Measurements from ENCODE around the gene TRUB2. TPM values are rescaled to one million over a fixed set of nuclear protein-coding genes. Genes with fewer than 3 reads are reported as not detected.

Gene TRUB2, protein sequence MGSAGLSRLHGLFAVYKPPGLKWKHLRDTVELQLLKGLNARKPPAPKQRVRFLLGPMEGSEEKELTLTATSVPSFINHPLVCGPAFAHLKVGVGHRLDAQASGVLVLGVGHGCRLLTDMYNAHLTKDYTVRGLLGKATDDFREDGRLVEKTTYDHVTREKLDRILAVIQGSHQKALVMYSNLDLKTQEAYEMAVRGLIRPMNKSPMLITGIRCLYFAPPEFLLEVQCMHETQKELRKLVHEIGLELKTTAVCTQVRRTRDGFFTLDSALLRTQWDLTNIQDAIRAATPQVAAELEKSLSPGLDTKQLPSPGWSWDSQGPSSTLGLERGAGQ
- 10 to 100 TPM; 39.2 to 41.7 (median 39.8) TPM for polyA plus RNA-seq (ENCODE audit: insufficient read length in 3 of 3)

DNA sequence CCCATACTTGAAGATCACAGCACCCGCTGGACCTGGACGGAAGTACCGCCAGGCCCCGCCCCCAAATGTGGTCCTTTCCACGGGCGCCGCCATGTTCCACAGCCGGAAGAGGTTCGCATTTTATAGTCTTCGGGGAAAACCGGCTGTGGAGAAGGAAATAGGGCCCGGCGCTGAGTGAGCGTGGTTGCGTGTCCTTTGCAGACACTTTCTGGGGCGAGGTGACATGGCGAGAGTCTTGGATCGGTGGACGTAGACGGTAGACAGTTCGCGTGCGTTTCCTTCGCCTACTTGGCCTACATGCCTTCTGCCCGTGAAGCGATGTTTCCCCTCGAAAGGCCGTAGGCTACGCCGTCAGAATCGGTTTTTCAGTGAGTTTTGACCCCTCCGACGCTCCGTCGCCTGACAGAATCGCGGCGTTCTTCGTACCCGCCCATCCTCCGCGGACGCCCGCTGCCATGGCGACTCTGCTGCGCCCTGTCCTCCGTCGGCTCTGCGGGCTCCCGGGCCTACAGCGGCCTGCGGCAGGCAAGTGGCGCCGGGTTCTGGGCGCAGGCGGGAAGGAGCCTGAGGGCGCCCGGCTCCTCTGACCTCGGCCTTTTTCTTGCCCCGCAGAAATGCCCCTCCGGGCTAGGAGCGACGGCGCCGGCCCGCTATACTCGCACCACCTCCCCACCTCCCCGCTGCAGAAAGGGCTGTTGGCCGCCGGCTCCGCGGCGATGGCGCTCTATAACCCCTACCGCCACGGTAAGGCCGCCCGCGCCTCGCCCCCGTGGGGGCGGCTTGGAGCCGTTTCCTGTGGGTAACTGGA, at the start of gene TRUB2, which contains the start of gene COQ4:
TRUB2 (minus strand) TSS at position 44 of the 808 bp plus-strand sequence; CDS start at position 5, 39 bp downstream.
COQ4 (plus strand) TSS at position 436 of the 808 bp plus-strand sequence; CDS start at position 456, 20 bp downstream.
- DNase-seq (ENCODE audit: low read depth in 3 of 3, low spot score in 2 of 3) = peak; percentile 93 to 96 (median 94)

DNA sequence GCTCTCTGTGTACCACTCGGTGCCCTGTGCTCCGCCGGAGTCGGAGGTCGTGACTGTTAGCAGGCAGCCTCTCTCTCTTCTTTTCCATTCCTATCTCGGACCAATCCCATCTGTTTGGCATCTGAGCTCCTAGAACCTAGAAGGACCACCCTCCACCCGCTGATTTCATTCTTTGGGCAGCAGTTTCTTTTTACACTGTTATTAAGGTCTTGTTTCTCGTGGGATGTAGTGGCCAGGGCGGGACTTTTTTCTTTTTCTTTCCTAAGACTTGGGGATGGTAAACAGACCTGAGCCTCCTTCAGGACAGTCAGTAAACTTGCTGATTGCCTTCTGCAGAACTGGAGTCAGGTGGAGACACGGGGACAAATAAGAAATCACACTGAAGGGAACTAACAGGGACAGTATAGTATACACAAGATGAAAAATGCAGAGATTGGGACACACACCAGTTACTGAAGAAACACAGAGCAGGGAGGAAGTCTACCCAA, 49.4 kb upstream of the TRUB2 start:
- no peak for DNase-seq (ENCODE audit: low read depth in 3 of 3, low spot score in 2 of 3)

DNA sequence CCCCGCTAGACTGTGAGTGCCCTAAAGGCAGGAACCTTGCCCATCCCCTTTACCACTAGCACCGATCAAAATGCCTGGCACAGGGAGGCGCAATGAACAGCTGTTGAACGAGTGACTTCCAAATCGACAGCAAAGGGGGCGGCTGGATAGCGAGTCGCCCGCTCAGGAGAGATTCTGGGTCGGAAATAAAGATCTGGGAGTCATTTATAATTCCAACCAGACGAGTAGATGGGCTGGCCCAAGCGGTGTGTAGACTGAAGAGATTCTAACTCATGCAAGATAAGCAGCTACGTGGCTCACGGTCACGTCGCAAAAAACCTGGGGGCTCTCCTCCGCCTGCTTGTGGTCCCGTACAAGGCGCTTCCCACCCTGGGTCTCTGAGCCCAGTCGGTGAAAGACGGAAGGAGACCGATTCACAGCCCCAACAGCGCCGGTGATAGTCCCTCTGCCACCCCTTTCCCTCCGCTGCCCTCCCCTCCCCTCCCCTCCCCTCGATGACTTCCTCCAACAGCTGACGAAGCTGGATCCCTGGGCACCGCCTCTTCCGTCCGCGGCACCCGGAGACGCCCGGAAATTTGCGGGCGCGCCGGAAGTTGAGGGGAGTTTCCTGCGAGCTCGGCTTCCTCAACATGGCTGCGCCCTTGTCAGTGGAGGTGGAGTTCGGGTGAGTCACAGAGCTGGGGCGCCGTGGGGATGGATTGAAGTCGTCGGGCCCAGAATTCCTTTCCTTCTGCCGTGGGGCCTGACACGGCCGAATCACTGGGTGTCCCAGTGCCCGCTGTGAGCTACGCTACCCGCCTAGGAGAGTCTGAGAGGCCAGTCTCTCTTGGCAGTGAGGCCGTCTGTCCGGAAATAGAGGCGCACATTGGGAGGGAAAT, 48.7 kb upstream of the TRUB2 start, which contains the start of gene URM1:
URM1 (plus strand) TSS at position 623 of the 878 bp plus-strand sequence; CDS start at position 630, 7 bp downstream.
- peak; percentile 76 to 96 (median 91) for DNase-seq (ENCODE audit: low read depth in 3 of 3, low spot score in 2 of 3)

DNA sequence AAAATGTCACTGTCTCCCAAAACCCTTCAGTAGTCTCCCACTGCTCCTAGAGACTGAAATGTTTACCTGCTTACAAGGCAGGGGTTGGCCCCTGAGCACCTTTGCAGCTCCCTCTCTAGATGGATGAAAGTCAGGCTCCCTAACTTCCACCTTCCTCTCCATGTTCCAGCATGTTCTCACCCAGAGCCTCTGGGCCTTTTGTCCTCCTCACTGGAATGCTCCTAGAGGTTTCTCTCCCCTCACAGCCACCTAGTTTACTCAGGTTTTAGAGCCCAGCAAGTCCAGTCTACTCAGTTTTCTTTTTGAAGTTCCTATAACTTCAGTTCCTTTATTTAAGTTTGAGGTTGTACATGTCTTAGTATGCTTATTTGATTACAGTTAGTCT, 48.1 kb upstream of the TRUB2 start:
- DNase-seq (ENCODE audit: low read depth in 3 of 3, low spot score in 2 of 3) = no peak

DNA sequence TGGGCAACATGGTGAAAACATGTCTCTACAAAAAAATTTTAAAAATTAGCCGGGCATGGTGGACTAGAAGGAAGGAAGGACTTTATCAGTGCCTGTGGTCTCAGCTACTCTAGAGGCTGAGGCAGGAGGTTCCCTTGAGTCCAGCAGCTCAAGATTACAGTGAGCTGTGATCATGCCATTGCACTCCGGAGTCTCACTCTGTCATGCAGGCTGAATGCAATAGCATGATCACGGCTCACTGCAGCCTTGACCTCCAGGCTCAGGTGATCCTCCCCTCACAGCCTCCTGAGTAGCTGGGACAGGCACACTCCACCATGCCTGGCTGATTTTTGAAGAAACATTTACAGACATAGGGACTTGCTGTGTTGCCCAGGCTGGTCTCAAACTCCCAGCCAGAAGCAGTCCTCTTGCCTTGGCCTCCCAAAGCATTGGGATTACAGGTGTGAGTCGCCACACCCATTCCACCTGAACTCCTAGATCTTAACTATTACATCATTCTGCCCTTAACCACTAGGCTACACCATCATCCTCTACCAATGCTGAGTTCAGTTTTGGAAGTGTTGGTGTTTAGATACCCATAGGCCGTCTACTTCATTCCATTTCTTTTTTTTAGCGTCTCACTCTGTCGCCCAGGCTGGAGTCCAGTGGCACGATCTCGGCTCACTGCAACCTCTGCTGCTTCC, 46.9 kb upstream of the TRUB2 start:
- DNase-seq (ENCODE audit: low read depth in 3 of 3, low spot score in 2 of 3) = no peak

DNA sequence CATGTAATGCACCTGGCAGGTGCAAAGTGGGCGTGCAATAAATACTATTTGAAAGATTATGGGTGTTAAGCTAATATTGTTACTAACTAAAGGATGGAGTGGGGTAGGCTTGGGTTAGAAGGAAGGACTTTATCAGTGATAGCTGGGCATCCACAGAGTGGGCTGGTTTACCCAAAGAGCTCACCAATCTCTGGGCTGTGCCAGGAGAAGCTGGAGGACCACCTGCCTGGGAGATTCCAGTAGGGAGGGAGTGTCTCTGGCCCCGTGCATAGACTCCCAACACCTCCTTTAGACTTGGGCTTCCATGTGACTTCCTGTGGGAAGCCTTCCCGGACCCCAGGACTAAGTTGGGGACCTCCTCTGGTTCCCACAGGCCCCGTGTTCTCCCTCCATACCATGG, 43.3 kb upstream of the TRUB2 start:
- no peak for DNase-seq (ENCODE audit: low read depth in 3 of 3, low spot score in 2 of 3)

DNA sequence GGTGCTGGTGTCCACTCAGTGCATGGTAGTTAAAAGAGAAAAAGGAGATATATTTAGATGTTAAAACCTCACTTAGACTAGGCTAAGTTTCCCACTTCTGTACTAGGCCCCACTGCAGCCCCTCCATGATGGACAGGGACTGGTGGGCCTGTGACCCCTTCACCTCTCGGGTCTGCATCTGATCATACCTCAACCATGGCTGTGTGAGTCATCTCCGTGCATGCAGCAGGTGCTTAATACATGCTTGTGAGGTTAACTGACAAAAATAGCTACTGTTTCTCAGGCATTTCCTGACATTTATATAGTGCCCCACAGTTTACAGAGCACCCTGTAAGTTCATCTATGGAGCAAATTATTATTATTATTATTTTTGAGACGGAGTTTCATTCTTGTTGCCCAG, 40.5 kb upstream of the TRUB2 start:
- DNase-seq (ENCODE audit: low read depth in 3 of 3, low spot score in 2 of 3) = no peak

DNA sequence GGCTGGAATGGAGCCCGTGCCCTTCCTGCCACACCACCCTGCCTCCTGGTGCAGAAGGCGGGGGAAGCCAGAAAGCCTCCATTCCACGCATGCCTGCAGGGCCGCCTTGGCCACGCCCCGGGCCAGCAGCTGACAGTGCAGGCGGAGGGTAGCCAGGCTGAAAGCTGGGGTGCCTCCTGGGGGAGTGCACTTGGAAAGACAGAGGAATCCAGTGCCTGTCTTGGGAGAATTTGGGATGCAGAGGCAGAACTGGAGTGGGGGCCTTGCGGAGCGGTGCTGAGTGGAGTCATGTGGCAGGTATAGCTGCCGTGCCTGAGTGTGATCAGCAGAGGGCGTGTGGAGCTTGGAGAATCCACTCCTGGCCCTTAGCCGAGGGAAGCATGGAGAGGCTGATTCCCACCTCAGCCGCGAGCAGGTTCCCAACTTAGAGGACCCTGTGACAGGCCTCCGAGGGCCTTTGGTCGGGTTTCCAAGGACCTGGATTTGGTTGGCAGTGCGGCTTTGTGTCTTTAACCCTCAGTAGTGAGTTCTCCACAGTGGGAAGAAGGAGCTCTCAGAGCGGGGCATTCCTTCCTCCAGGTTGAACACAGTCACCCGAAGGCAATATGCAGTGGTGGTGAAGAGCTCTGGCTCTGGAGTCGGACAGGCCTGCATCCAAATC, 39.9 kb upstream of the TRUB2 start:
- peak in 2 of 3 donors; percentile 63 to 66 for DNase-seq (ENCODE audit: low read depth in 3 of 3, low spot score in 2 of 3)

DNA sequence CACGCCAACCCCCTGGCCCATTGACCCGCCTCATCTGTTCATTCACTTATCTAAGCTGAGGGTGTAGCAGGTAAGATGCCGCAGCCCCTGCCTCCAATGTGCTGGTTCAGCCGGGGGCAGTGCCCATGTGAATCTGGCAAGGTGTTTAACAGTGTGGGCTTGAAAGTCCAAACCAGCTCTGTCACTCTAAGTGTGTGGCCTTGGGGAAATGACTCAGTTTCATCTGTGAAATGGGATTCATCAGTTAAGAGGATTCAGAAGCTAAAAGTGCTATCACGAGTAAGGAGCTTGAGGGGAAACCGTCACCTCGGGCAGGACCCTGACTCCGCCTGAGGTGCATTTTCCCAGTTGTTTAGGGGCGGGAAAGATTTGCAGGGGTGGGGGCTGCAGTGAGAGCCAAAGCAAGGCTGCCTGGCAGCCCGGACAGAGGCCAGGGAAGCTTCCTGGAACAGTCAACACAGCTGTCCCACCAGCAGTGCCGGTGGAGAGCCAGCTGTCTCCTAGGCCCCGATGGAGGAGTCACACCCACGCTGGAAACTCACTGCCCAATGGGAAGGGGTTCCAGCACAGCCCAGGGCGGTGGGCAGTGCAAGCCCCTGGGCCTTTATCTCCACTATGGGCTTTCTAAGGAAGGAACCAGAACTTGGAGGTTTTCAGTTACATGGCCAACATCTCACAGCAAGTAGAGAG, 39.2 kb upstream of the TRUB2 start:
- DNase-seq (ENCODE audit: low read depth in 3 of 3, low spot score in 2 of 3) = no peak

DNA sequence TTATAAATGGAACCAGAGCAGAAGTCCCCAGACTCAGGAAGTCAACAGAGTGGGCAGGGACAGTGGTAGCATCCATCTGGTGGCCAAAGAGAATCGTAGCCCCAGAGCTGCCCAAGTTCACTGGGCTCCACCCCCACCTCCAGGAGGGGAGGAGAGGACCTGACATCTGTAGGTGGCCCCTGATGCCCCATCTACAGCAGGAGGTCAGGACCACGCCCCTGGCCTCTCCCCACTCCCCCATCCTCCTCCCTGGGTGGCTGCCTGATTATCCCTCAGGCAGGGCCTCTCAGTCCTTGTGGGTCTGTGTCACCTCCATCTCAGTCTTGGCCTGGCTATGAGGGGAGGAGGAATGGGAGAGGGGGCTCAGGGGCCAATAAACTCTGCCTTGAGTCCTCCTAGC, 38.6 kb upstream of the TRUB2 start:
- no peak for DNase-seq (ENCODE audit: low read depth in 3 of 3, low spot score in 2 of 3)

DNA sequence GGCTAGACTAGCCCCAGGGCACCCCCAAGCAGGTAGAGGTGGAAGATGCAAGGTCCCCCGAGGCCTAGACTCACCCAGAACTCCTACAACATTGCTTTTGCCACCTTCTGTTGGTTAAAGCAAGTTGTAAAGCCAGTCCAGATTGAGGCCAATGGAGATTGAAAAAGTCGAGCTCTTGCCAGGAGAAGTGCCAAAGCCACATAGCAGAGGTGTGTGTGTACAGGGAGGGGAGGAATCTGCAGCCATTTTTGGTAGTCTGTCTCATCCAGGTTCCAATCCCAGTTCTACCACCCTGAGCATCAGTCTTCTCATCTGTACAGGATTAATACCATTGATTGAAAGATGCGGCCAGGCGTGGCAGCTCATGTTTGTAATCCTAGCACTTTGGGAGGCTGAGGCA, 36.6 kb upstream of the TRUB2 start:
- no peak for DNase-seq (ENCODE audit: low read depth in 3 of 3, low spot score in 2 of 3)

DNA sequence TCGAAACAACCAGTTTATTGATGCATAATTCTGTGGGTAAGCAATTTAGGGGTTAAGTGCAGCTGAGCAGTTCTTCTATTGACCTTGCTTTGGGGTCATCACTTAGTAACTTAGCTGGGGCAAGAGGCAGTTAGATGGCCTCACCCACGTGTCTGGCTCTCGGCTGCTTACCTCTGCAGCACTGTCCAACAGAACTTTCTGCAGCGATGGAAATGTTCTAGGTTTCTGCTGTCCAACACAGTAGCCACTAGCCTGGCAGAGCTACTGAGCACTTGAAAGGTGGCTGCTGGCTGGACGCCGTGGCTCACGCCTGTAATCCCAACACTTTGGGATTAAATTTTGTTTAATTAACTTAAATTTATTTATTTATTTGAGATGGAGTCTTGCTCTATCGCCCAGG, 35.8 kb upstream of the TRUB2 start:
- DNase-seq (ENCODE audit: low read depth in 3 of 3, low spot score in 2 of 3) = no peak

DNA sequence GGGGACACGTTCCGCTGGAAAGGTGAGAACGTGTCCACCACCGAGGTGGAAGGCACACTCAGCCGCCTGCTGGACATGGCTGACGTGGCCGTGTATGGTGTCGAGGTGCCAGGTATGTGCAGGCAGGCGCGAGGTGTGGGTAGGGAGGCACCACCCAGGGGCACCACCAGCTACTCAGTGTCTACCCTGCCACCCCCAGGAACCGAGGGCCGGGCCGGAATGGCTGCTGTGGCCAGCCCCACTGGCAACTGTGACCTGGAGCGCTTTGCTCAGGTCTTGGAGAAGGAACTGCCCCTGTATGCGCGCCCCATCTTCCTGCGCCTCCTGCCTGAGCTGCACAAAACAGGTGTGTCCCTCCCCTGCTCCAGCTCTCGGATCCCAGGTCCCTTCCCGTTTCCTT, 33.2 kb upstream of the TRUB2 start:
- DNase-seq (ENCODE audit: low read depth in 3 of 3, low spot score in 2 of 3) = no peak

DNA sequence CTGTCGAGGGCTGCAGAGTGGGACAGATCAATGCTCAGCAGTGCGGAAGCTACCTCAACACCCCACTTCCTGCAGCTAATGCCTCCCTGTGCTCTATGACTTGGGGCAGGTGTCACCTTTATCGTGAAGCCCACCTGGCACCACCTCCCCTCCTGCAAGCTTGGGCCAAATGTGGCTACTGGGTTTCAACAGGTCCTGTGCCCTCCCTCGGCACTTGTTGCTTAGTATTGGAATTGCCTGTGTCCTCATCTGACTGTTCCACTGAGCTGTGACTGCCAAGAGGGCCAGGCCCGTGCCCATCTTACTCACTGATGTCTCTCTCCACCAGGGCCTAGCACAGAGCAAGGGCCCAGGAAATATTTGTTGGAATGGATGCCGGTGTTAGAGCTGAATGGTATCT, 27.5 kb upstream of the TRUB2 start:
- no peak for DNase-seq (ENCODE audit: low read depth in 3 of 3, low spot score in 2 of 3)

DNA sequence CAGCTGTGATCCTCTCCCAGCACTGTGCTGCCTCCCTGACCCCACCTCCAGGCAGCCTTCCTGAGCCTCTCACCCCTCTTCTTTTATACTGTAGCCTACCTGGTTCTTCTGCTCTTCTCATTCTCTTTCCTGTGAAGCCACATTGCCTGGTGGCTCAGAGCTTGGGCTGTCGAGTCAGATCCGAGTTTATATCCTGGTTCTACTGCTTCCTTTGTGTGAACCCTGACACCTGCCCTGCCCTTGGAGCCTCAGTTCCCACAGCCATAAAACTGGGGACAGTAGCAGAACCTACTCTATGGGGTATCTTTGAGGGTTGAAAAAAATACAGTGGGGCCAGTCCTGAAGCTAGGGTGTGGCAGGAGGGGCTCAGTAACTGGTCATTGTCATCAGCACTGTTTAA, 26.9 kb upstream of the TRUB2 start:
- DNase-seq (ENCODE audit: low read depth in 3 of 3, low spot score in 2 of 3) = no peak

DNA sequence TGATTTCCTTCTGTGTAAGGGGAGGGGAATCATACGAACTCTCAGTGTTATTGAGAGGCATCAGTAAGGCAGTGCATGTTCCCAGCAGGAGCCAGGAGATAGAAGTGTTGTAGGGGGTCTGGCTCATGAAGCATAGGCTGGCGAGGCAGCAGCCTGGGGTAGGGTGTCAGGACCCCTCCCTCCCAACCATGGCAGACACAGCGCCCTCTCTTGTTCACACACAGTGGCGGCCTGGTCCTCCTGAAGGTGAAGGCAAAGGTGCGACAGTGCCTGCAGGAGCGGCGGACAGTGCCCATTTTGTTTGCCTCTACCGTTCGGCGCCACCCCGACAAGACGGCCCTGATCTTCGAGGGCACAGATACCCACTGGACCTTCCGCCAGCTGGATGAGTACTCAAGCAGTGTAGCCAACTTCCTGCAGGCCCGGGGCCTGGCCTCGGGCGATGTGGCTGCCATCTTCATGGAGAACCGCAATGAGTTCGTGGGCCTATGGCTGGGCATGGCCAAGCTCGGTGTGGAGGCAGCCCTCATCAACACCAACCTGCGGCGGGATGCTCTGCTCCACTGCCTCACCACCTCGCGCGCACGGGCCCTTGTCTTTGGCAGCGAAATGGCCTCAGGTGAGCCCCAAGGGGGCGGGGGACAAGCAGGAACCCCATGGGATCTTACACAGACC, 22.8 kb upstream of the TRUB2 start:
- no peak for DNase-seq (ENCODE audit: low read depth in 3 of 3, low spot score in 2 of 3)

DNA sequence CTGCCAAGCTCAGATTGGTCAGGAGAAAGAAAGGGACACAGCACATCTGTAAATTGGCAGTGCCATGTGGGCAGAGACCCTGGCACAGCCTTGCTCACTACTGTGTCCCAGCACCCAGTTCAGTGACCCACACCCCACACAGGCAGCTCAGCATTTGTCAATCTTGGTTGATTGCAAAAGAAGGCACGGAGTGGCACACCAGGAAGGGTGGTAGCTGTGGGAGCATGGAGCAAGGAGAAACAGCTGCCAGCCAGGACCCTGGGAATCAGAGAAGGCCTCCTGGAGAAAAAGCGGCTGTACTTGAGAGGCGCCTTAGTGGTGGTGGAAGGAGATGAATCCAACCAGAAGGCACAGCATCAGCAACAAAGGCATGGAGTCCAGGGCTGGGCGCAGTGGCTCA, 21.6 kb upstream of the TRUB2 start:
- no peak for DNase-seq (ENCODE audit: low read depth in 3 of 3, low spot score in 2 of 3)

DNA sequence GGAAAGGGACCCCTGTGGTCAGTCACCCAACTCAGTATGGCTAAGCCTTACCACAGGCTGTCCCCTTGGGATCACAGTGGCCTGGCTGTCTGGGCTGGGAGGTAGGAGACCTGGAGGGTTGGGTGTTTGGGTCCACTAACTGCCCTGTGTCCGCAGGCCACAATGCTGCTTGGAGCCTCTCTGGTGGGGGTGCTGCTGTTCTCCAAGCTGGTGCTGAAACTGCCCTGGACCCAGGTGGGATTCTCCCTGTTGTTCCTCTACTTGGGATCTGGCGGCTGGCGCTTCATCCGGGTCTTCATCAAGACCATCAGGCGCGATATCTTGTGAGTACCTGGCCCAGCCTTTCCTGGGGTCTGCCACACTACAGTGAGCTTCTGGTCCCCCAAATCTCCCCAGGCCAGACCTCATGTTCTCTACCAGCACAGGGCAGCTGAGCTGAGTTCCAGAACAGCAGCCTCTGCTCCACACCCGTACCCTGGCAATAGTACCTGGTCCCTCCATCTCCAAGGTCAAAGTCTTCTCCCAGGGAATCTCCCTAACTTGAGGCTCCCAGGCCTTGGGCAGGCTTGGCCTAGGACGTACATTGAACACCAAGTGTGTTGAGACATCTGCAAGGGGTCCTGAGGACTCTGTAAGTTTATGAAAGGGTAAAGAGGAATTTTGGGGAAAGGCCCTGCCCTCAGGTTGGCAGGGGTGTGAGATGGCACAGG, 20.9 kb upstream of the TRUB2 start:
- DNase-seq (ENCODE audit: low read depth in 3 of 3, low spot score in 2 of 3) = no peak
